GM12878 (cell line): ENCODE data around the gene DEF6. TPM values are rescaled to one million over a fixed set of nuclear protein-coding genes. Genes with fewer than 3 reads are reported as not detected.

Experiments used
- BCL11A ChIP-seq: IDR thresholded peaks from 2 replicates; pipeline ENCODE4 v1.6.1; 2011; ENCODE audit warnings: low read depth, low read length
- BHLHE40 ChIP-seq, 2 experiments: fragments of 450-650 bp in 1 of 2; IDR thresholded peaks; 2 replicates each; pipeline ENCODE4 v1.6.1; 2011 to 2017; ENCODE audit warnings: low read depth in 2 of 2, borderline replicate concordance in 1 of 2, improper control_type of control experiment in 1 of 2, low read length in 1 of 2, mild to moderate bottlenecking in 1 of 2
- CHD1 ChIP-seq: IDR thresholded peaks from 2 replicates; pipeline ENCODE4 v1.6.1; 2012; ENCODE audit warnings: low read depth, low read length, improper control_type of control experiment
- EGR1 ChIP-seq, 2 experiments: IDR thresholded peaks; 1 replicate in 1 of 2; 2 replicates in 1 of 2; pipeline ENCODE4 v1.6.1; 2011 to 2012; ENCODE audit warnings: low read depth in 2 of 2, low read length in 2 of 2, borderline replicate concordance in 1 of 2, mild to moderate bottlenecking in 1 of 2, moderate library complexity in 1 of 2
- ETV6 ChIP-seq, 2 experiments: fragments of 450-650 bp in 1 of 2; IDR thresholded peaks in 1 of 2; conservative IDR thresholded peaks in 1 of 2; 2 replicates each; pipeline ENCODE4 v1.6.1; 2014; ENCODE audit warnings: antibody characterized with exemption in 1 of 2, borderline replicate concordance in 1 of 2, low read depth in 1 of 2, mild to moderate bottlenecking in 1 of 2, moderate library complexity in 1 of 2
- HDGF ChIP-seq: fragments of 450-650 bp; IDR thresholded peaks from 2 replicates; pipeline ENCODE4 v1.6.1; 2016; ENCODE audit warnings: antibody characterized with exemption
- IKZF2 ChIP-seq, 2 experiments: fragments of 450-650 bp; IDR thresholded peaks; 2 replicates each; pipeline ENCODE4 v1.6.1; 2017; ENCODE audit warnings: mild to moderate bottlenecking in 2 of 2, moderate library complexity in 2 of 2
- JUND ChIP-seq: IDR thresholded peaks from 2 replicates; pipeline ENCODE4 v1.6.1; 2012; ENCODE audit warnings: low read depth, mild to moderate bottlenecking, low read length, improper control_type of control experiment, moderate library complexity
- MLLT1 ChIP-seq: fragments of 450-650 bp; IDR thresholded peaks from 2 replicates; pipeline ENCODE4 v1.6.1; 2016; ENCODE audit warnings: mild to moderate bottlenecking
- POLR2A ChIP-seq: IDR thresholded peaks from 2 replicates; pipeline ENCODE4 v1.6.1; 2011; ENCODE audit warnings: low read depth, mild to moderate bottlenecking, low read length
- POLR2AphosphoS5 ChIP-seq: IDR thresholded peaks from 2 replicates; pipeline ENCODE4 v1.6.1; 2011; ENCODE audit warnings: mild to moderate bottlenecking, low read length, inconsistent platforms
- SIN3A ChIP-seq: IDR thresholded peaks from 2 replicates; pipeline ENCODE4 v1.6.1; 2012; ENCODE audit warnings: low read depth, low read length, improper control_type of control experiment
- STAT1 ChIP-seq: fragments of 450-650 bp; conservative IDR thresholded peaks from 2 replicates; pipeline ENCODE4 v1.6.1; 2014; ENCODE audit warnings: antibody characterized with exemption, mild to moderate bottlenecking
- TAF1 ChIP-seq: IDR thresholded peaks from 2 replicates; pipeline ENCODE4 v1.6.1; 2011; ENCODE audit warnings: mild to moderate bottlenecking, low read depth, low read length, borderline replicate concordance
- TCF3 ChIP-seq: IDR thresholded peaks from 2 replicates; pipeline ENCODE4 v1.6.1; 2012; ENCODE audit warnings: low read depth, mild to moderate bottlenecking, low read length, borderline replicate concordance; ENCODE audit not compliant: insufficient read depth
- ZNF687 ChIP-seq: fragments of 450-650 bp; IDR thresholded peaks from 2 replicates; pipeline ENCODE4 v1.6.1; 2017; ENCODE audit warnings: mild to moderate bottlenecking, moderate library complexity
- polyA plus RNA-seq, 11 experiments: library from polyadenylated mRNA; depleted of rRNA in 4 of 11; unstranded in 6 of 11; stranded (reverse) in 5 of 11; fragments of >200 nt; fragmentation: Nextera tagmentation in 4 of 11; fragmentation: Illumina TruSeq in 1 of 11; extraction: Ambion mirVana in 4 of 11; extraction: Trizol in 1 of 11; gene quantifications; 1 replicate in 1 of 11; 2 replicates in 10 of 11; pipeline versions ENCODE4 v1.2.1 to v1.2.3, GENCODE V29; 2011 to 2016; ENCODE audit warnings: inconsistent platforms in 2 of 11, missing spikeins in 2 of 11, low read depth in 1 of 11
- total RNA-seq, 4 experiments: library from RNA; depleted of rRNA in 3 of 4; stranded (reverse); fragments of >200 nt in 3 of 4; fragmentation: Illumina TruSeq in 1 of 4; extraction: Trizol in 1 of 4; gene quantifications; 2 replicates each; pipeline versions ENCODE4 v1.2.1 to v1.2.3, GENCODE V29; 2013 to 2021
- TF ChIP-seq, protein P1 (sequence below): IDR thresholded peaks from 2 replicates; pipeline ENCODE4 v1.6.1; 2012; ENCODE audit warnings: low read depth, low read length, improper control_type of control experiment

Gene DEF6
- total and polyA plus RNA-seq, 10 of the 15 experiments (the other 5 are each of a cell fraction or from before 2014, with no cell fraction given), result 3.3 to 69.5 (median 48.8) TPM

DNA sequence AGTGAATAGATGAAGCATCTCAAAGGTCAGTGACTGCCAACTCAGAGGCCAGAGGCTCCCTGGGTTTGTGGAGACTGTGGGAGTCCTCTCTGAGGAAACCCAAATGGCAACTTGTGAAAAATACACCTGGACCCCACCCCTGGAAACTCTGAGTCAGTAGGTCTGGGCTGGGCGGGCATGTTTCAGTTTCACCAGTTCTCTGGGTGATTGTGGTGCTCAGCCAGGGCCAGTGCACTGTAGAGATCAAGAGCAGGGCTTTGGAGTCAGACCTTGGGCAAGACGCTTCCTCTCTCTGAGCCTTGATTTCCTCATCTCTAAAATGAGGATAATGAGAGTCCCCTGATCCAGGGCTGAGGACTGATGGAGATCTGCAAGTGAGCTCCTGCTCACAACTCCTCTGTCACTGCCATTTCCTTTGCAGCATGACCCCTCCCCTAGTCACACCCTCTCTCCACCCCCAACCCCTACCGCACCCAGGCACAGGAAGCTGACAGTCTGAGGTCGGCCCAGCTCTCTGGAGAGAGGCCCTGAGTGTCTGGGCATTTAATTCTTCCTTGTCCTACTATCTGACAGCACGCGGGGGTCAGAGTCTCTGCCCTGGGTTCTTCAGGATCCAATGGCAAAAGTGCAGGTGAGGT is 5.1 kb downstream of the DEF6 start (continued):
- 0 out of 2 replicates have a peak, but pooled peaks have one; percentile 13 for TF ChIP-seq ZNF687
- peak; percentile 33; the same call in 1 of the 2 replicates for TF ChIP-seq TAF1
- TF ChIP-seq SIN3A, result peak; percentile 71; the same call in 1 of the 2 replicates
- TF ChIP-seq JUND, result 0 out of 2 replicates have a peak, but pooled peaks have one; percentile 61
- TF ChIP-seq EGR1 (IDR thresholded peaks at IDR 0.05; ENCODE audit: borderline replicate concordance in 1 of 2, low read depth in 2 of 2, low read length in 2 of 2), result peak in 1 of 2 experiments; percentile 26; a peak in 1 of 3 replicates
- 0 out of 2 replicates have a peak, but pooled peaks have one; percentile 63 for TF ChIP-seq CHD1
- TF ChIP-seq POLR2A, result peak; percentile 73
- peak; percentile 91 for TF ChIP-seq MLLT1
- TF ChIP-seq HDGF, result 0 out of 2 replicates have a peak, but pooled peaks have one; percentile 30
- peak; percentile 61 for TF ChIP-seq POLR2AphosphoS5
- 0 out of 4 replicates have a peak, but pooled peaks of 1 of the 2 experiments have one; percentile 45 for TF ChIP-seq ETV6 (conservative IDR thresholded peaks at IDR 0.05 in 1 of 2, IDR thresholded peaks at IDR 0.05 in 1 of 2; ENCODE audit: borderline replicate concordance in 1 of 2, low read depth in 1 of 2)
- 0 out of 4 replicates have a peak, but pooled peaks of 1 of the 2 experiments have one; percentile 20 for TF ChIP-seq BHLHE40 (IDR thresholded peaks at IDR 0.05; ENCODE audit: borderline replicate concordance in 1 of 2, low read depth in 2 of 2, low read length in 1 of 2)
- TF ChIP-seq, protein P1, sequence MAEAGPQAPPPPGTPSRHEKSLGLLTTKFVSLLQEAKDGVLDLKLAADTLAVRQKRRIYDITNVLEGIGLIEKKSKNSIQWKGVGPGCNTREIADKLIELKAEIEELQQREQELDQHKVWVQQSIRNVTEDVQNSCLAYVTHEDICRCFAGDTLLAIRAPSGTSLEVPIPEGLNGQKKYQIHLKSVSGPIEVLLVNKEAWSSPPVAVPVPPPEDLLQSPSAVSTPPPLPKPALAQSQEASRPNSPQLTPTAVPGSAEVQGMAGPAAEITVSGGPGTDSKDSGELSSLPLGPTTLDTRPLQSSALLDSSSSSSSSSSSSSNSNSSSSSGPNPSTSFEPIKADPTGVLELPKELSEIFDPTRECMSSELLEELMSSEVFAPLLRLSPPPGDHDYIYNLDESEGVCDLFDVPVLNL, result 0 out of 2 replicates have a peak, but pooled peaks have one; percentile 17
- no peak for TF ChIP-seq STAT1
- TF ChIP-seq IKZF2 (IDR thresholded peaks at IDR 0.05), result peak; percentile 29 to 39; a peak in 2 of 4 replicates
- 0 out of 2 replicates have a peak, but pooled peaks have one; percentile 10 for TF ChIP-seq TCF3
- TF ChIP-seq BCL11A, result no peak
